Measurements from ENCODE around the gene CD1E.
"Not testable (repeated sequence)": the region's sequence is repeated elsewhere in the genome, so short reads cannot be mapped to it uniquely, and the experiment has no call there.

The CD1E gene

GRCh38 chr1:158362941-158363340, 9.2 kb downstream of the CD1E start:
- no peak for DNase-seq (ENCODE audit: low spot score)

- no peak for DNase-seq (ENCODE audit: low spot score)
These were observed 13.1 kb downstream of the CD1E start for GRCh38 chr1:158366783-158367182.

GRCh38 chr1:158371188-158371953, 17.7 kb downstream of the CD1E start:
- DNase-seq (ENCODE audit: low spot score), result no peak

- DNase-seq (ENCODE audit: low spot score), result not testable (repeated sequence)
These were observed 20.4 kb downstream of the CD1E start for GRCh38 chr1:158374101-158374500.

- DNase-seq (ENCODE audit: low spot score), result no peak
These were observed 21.2 kb downstream of the CD1E start for GRCh38 chr1:158374860-158375259.

GRCh38 chr1:158390331-158390730, 36.6 kb downstream of the CD1E start:
- DNase-seq (ENCODE audit: low spot score), result no peak

- DNase-seq (ENCODE audit: low spot score), result no peak
These were observed 37.4 kb downstream of the CD1E start for GRCh38 chr1:158391099-158391498.

GRCh38 chr1:158393476-158393875, 39.8 kb downstream of the CD1E start:
- DNase-seq (ENCODE audit: low spot score), result no peak

GRCh38 chr1:158396646-158397045, 43.0 kb downstream of the CD1E start:
- DNase-seq (ENCODE audit: low spot score), result no peak

GRCh38 chr1:158398818-158399514, 45.3 kb downstream of the CD1E start, which contains the start of gene OR10T2:
Gene OR10T2 (minus strand): TSS chr1:158399466. CDS start chr1:158399466, 0 bp downstream.
- no peak for DNase-seq (ENCODE audit: low spot score)

- DNase-seq (ENCODE audit: low spot score), result no peak
These were observed 47.2 kb downstream of the CD1E start for GRCh38 chr1:158400871-158401270.

GRCh38 chr1:158407092-158407491, 53.4 kb downstream of the CD1E start:
- DNase-seq (ENCODE audit: low spot score), result no peak
